SK-N-MC (cell line): ENCODE results near the gene RAB41.

Experiments used
- EZH2 ChIP-seq: fragments of 200-600 bp; sonication (generic); IDR thresholded peaks from one replicate; pipeline ENCODE4 v1.6.1; 2017; ENCODE audit warnings: antibody characterized with exemption
- POLR2AphosphoS5 ChIP-seq: IDR thresholded peaks from 2 replicates; pipeline ENCODE4 v1.6.1; 2012; ENCODE audit warnings: mild to moderate bottlenecking, low read depth, low read length, borderline replicate concordance

- TF ChIP-seq EZH2: no peak
- TF ChIP-seq POLR2AphosphoS5: no peak
Measured at GRCh38 chrX:70234355-70234754, 47.6 kb upstream of the RAB41 start, which contains the start of gene AWAT1.
